ENCODE data around the gene BPTF. TPM values are rescaled to one million over a fixed set of nuclear protein-coding genes. Genes with fewer than 3 reads are reported as not detected.

Gene BPTF
- total and polyA plus RNA-seq, 2 of the 13 experiments (the other 11 are each of a cell fraction or from before 2014, with no cell fraction given), result 43.5 to 66.1 TPM

- TF ChIP-seq AHR (CRISPR knock-in tag; IDR thresholded peaks at IDR 0.05), result no peak
These were observed 54.4 kb downstream of the BPTF start (continued) for GRCh38 chr17:67879662-67880061.

GRCh38 chr17:67881083-67881482 lies 55.8 kb downstream of the BPTF start:
- H3K27me3 ChIP-seq (ENCODE audit: control insufficient read depth in 1 of 2, insufficient read depth in 2 of 2, low read length in 2 of 2), result no peaks in the 10 kb centered on the region
- H3K4me2 ChIP-seq (ENCODE audit: low read depth, low read length), result no peak overlapping the region
- H4K20me1 ChIP-seq (ENCODE audit: insufficient read depth, low read length), result no peaks in the 10 kb centered on the region
- ChIA-PET CTCF (ENCODE audit: low intra/inter-chr PET ratio, low total read pairs) (no interaction called here), POLR2A (no interaction called here)
- no peaks in the 10 kb centered on the region for H3K9me3 ChIP-seq (ENCODE audit: low read length)
- 100% methylated on average over 1 of the region's 1 CpG for WGBS (ENCODE audit: low lambda C conversion rate)
- H3K9ac ChIP-seq (ENCODE audit: insufficient read depth, low read depth, low read length), result no peak overlapping the region
- no peak overlapping the region for H3K4me3 ChIP-seq (replicated peaks in 1 of 3; ENCODE audit: insufficient read depth in 1 of 3, low read depth in 2 of 3, low read length in 3 of 3)
- no peak overlapping the region for H3K27ac ChIP-seq (ENCODE audit: extremely low read length, insufficient read depth, low read length)
- no peaks in the 10 kb centered on the region for H3K79me2 ChIP-seq (ENCODE audit: insufficient read depth, low read length)
- BruUV-seq (replicated peaks), result no TSS peak
- TF ChIP-seq PRDM4 (CRISPR knock-in tag; IDR thresholded peaks at IDR 0.05; ENCODE audit: borderline replicate concordance), result no peak
- TF ChIP-seq MAFF (IDR thresholded peaks at IDR 0.05; ENCODE audit: low read depth, low read length), result no peak
- TF ChIP-seq CBX2 (IDR thresholded peaks at IDR 0.05; ENCODE audit: low read depth, low read length), result no peak
- no peak for TF ChIP-seq CBX2 (CRISPR knock-in tag; IDR thresholded peaks at IDR 0.05; ENCODE audit: low read depth)
- no peak for TF ChIP-seq ZNF691 (CRISPR knock-in tag; IDR thresholded peaks at IDR 0.05; ENCODE audit: borderline replicate concordance, low read depth)
- TF ChIP-seq MTA1 (CRISPR knock-in tag; IDR thresholded peaks at IDR 0.05; ENCODE audit: borderline replicate concordance), result no peak
- no peak for TF ChIP-seq ZBTB38 (CRISPR knock-in tag; IDR thresholded peaks at IDR 0.05)
- no peak for TF ChIP-seq ZBTB10 (CRISPR knock-in tag; IDR thresholded peaks at IDR 0.05; ENCODE audit: borderline replicate concordance)
- no peak for TF ChIP-seq SP2 (CRISPR knock-in tag; IDR thresholded peaks at IDR 0.05)
- no peak for TF ChIP-seq GABPB1 (CRISPR knock-in tag; IDR thresholded peaks at IDR 0.05)
- no peak for FAIRE-seq
- ATAC-seq, result no peak
- intact Hi-C loops (cut with micrococcal nuclease; ENCODE audit: unreplicated experiment), result no loop called here
- in situ Hi-C loops (cut with HindIII; ENCODE audit: extremely low pct_ligation_motif_present, low pct_unique_long_range_greater_than_20kb), result no loop called here
- 0 out of 2 replicates have a peak, but pooled peaks cover 7% of the 10 kb centered on the region for H3K4me1 ChIP-seq (ENCODE audit: insufficient read depth, low read length)
- H2AFZ ChIP-seq (ENCODE audit: low read length), result no peak overlapping the region
- H3K36me3 ChIP-seq (replicated peaks in 1 of 2; ENCODE audit: control insufficient read depth in 1 of 2, insufficient read depth in 2 of 2, low read length in 2 of 2), result peaks cover 15 to 44% of the 10 kb centered on the region in 2 experiments
- no peak for DNase-seq (ENCODE audit: low spot score)

Measured in HepG2 (cell line).